Choroid plexus epithelial cell (primary cell): Measurements from ENCODE around the gene COL13A1.

Experiments
- DNase-seq: peaks from one replicate; pipeline ENCODE4 v3.0.0-alpha.2; 2010; ENCODE audit warnings: low read depth
- H3K4me3 ChIP-seq: 2 replicates; pipeline ENCODE4 v1.5.1; 2011; ENCODE audit warnings: low read depth, mild to moderate bottlenecking, control low read depth, low read length, moderate library complexity
- CTCF ChIP-seq: conservative IDR thresholded peaks from 2 replicates; pipeline ENCODE4 v1.5.1; 2011; ENCODE audit warnings: low read depth, mild to moderate bottlenecking, control low read depth, inconsistent platforms, low read length, moderate library complexity

COL13A1 gene

GRCh38 chr10:69868821-69869220 is 67.1 kb downstream of the COL13A1 start:
- DNase-seq, result no peak
- H3K4me3 ChIP-seq, result no peak overlapping the region
- no peak for TF ChIP-seq CTCF

GRCh38 chr10:69869291-69869961 is 67.7 kb downstream of the COL13A1 start:
- H3K4me3 ChIP-seq, result no peak overlapping the region
- peak; percentile 64 for DNase-seq

GRCh38 chr10:69870591-69870990 is 68.9 kb downstream of the COL13A1 start:
- no peak for TF ChIP-seq CTCF
- H3K4me3 ChIP-seq, result no peak overlapping the region
- DNase-seq, result no peak

More at GRCh38 chr10:69869291-69869961, 67.7 kb downstream of the COL13A1 start:
- TF ChIP-seq CTCF, result no peak

- no peak overlapping the region for H3K4me3 ChIP-seq
- no peak for DNase-seq
- TF ChIP-seq CTCF, result no peak
These were observed 69.4 kb downstream of the COL13A1 start for GRCh38 chr10:69871074-69871473.

GRCh38 chr10:69872323-69872722 is 70.6 kb downstream of the COL13A1 start:
- TF ChIP-seq CTCF, result no peak
- DNase-seq, result no peak
- no peak overlapping the region for H3K4me3 ChIP-seq

GRCh38 chr10:69873135-69873639 is 71.5 kb downstream of the COL13A1 start:
- TF ChIP-seq CTCF, result no peak
- no peak overlapping the region for H3K4me3 ChIP-seq
- no peak for DNase-seq

GRCh38 chr10:69874449-69874848 is 72.7 kb downstream of the COL13A1 start:
- TF ChIP-seq CTCF, result peak; percentile 28

More at GRCh38 chr10:69874449-69874848, 72.7 kb downstream of the COL13A1 start:
- H3K4me3 ChIP-seq, result no peak overlapping the region
- DNase-seq, result peak; percentile 79
